IPS-20b (cell line): ENCODE results near the gene C3orf20.
A peak's percentile ranks its signal among the peaks of the same experiment; 100 is the strongest.

Source experiments
- H3K27ac ChIP-seq: one replicate; pipeline ENCODE4 v1.5.1; 2013; ENCODE audit warnings: low read length
- H3K27me3 ChIP-seq: 2 replicates; pipeline ENCODE4 v1.6.1; 2013; ENCODE audit warnings: mild to moderate bottlenecking, low read length, inconsistent platforms; ENCODE audit not compliant: insufficient read depth
- H3K36me3 ChIP-seq: 2 replicates; pipeline ENCODE4 v1.6.1; 2013; ENCODE audit warnings: low read depth, mild to moderate bottlenecking, inconsistent platforms, low read length, moderate library complexity; ENCODE audit not compliant: insufficient read depth
- H3K4me1 ChIP-seq: 2 replicates; pipeline ENCODE4 v1.6.1; 2013; ENCODE audit warnings: mild to moderate bottlenecking, control low read depth, inconsistent platforms, low read length, moderate library complexity; ENCODE audit not compliant: insufficient read depth
- H3K4me3 ChIP-seq: 2 replicates; pipeline ENCODE4 v1.5.1; 2013; ENCODE audit warnings: mild to moderate bottlenecking, low read length, inconsistent platforms
- H3K9ac ChIP-seq: 2 replicates; pipeline ENCODE4 v1.6.1; 2013; ENCODE audit warnings: low read depth, mild to moderate bottlenecking, inconsistent platforms, low read length, moderate library complexity
- H3K9me3 ChIP-seq: 2 replicates; pipeline ENCODE4 v1.6.1; 2013; ENCODE audit warnings: mild to moderate bottlenecking, low read depth, low read length, inconsistent platforms; ENCODE audit not compliant: insufficient read depth

Gene C3orf20

GRCh38 chr3:14784087-14784681 is 109.2 kb downstream of the C3orf20 start:
- H3K9ac ChIP-seq, result no peak overlapping the region
- H3K4me1 ChIP-seq, result peaks cover 7% of the 10 kb centered on the region; the same call in 1 of the 2 replicates
- H3K4me3 ChIP-seq, result no peak overlapping the region
- H3K9me3 ChIP-seq, result 0 out of 2 replicates have a peak, but pooled peaks cover under 1% of the 10 kb centered on the region
- H3K36me3 ChIP-seq, result no peaks in the 10 kb centered on the region
- no peak overlapping the region for H3K27ac ChIP-seq
- no peaks in the 10 kb centered on the region for H3K27me3 ChIP-seq

GRCh38 chr3:14785207-14786155 is 110.5 kb downstream of the C3orf20 start:
- Histone ChIP-seq H3K27me3 (no peaks in the 10 kb centered on the region), H3K4me1 (peaks cover 7% of the 10 kb centered on the region; the same call in 1 of the 2 replicates), H3K27ac (no peak overlapping the region)

GRCh38 chr3:14786369-14786768 is 111.4 kb downstream of the C3orf20 start:
- Histone ChIP-seq H3K27ac (no peak overlapping the region), H3K36me3 (no peaks in the 10 kb centered on the region), H3K4me3 (no peak overlapping the region), H3K9me3 (no peaks in the 10 kb centered on the region), H3K9ac (no peak overlapping the region), H3K4me1 (peaks cover 7% of the 10 kb centered on the region; the same call in 1 of the 2 replicates), H3K27me3 (no peaks in the 10 kb centered on the region)

More at GRCh38 chr3:14785207-14786155, 110.5 kb downstream of the C3orf20 start:
- no peaks in the 10 kb centered on the region for H3K9me3 ChIP-seq
- no peaks in the 10 kb centered on the region for H3K36me3 ChIP-seq
- no peak overlapping the region for H3K9ac ChIP-seq
- no peak overlapping the region for H3K4me3 ChIP-seq

- peaks cover 7% of the 10 kb centered on the region; the same call in 1 of the 2 replicates for H3K4me1 ChIP-seq
- no peaks in the 10 kb centered on the region for H3K9me3 ChIP-seq
- no peaks in the 10 kb centered on the region for H3K27me3 ChIP-seq
- H3K4me3 ChIP-seq, result no peak overlapping the region
- H3K9ac ChIP-seq, result no peak overlapping the region
- no peak overlapping the region for H3K27ac ChIP-seq
- no peaks in the 10 kb centered on the region for H3K36me3 ChIP-seq
Observed at GRCh38 chr3:14787630-14788029, 112.7 kb downstream of the C3orf20 start.

- no peaks in the 10 kb centered on the region for H3K27me3 ChIP-seq
- H3K4me3 ChIP-seq, result no peak overlapping the region
- no peak overlapping the region for H3K27ac ChIP-seq
- no peak overlapping the region for H3K9ac ChIP-seq
- H3K9me3 ChIP-seq, result no peaks in the 10 kb centered on the region
- H3K36me3 ChIP-seq, result no peaks in the 10 kb centered on the region
- peaks cover 2% of the 10 kb centered on the region; the same call in 1 of the 2 replicates for H3K4me1 ChIP-seq
Observed at GRCh38 chr3:14788644-14789043, 113.7 kb downstream of the C3orf20 start.

GRCh38 chr3:14789221-14789620 is 114.3 kb downstream of the C3orf20 start:
- Histone ChIP-seq H3K36me3 (no peaks in the 10 kb centered on the region), H3K4me1 (peaks cover 1% of the 10 kb centered on the region; the same call in 1 of the 2 replicates), H3K9me3 (no peaks in the 10 kb centered on the region), H3K27me3 (no peaks in the 10 kb centered on the region), H3K27ac (no peak overlapping the region), H3K9ac (no peak overlapping the region), H3K4me3 (no peak overlapping the region)

GRCh38 chr3:14789640-14790285 is 114.8 kb downstream of the C3orf20 start:
- Histone ChIP-seq H3K36me3 (no peaks in the 10 kb centered on the region), H3K27me3 (no peaks in the 10 kb centered on the region), H3K9me3 (no peaks in the 10 kb centered on the region), H3K4me3 (no peak overlapping the region), H3K9ac (no peak overlapping the region), H3K27ac (no peak overlapping the region), H3K4me1 (no peaks in the 10 kb centered on the region)

- H3K9ac ChIP-seq, result no peak overlapping the region
- H3K4me1 ChIP-seq, result no peaks in the 10 kb centered on the region; the same call in 1 of the 2 replicates
- H3K9me3 ChIP-seq, result no peaks in the 10 kb centered on the region
- H3K36me3 ChIP-seq, result no peaks in the 10 kb centered on the region
- peak overlapping the region; percentile 38; the same call in 1 of the 2 replicates for H3K4me3 ChIP-seq
- H3K27ac ChIP-seq, result no peak overlapping the region
- H3K27me3 ChIP-seq, result no peaks in the 10 kb centered on the region
Observed at GRCh38 chr3:14791343-14791945, 116.5 kb downstream of the C3orf20 start.

- Histone ChIP-seq H3K36me3 (no peaks in the 10 kb centered on the region), H3K27ac (no peak overlapping the region), H3K4me3 (no peak overlapping the region), H3K27me3 (no peaks in the 10 kb centered on the region), H3K9ac (no peak overlapping the region), H3K9me3 (no peaks in the 10 kb centered on the region), H3K4me1 (no peaks in the 10 kb centered on the region; the same call in 1 of the 2 replicates)
Observed at GRCh38 chr3:14792691-14793121, 117.8 kb downstream of the C3orf20 start.

- H3K27ac ChIP-seq, result no peak overlapping the region
- H3K9me3 ChIP-seq, result no peaks in the 10 kb centered on the region
- H3K9ac ChIP-seq, result no peak overlapping the region
- H3K27me3 ChIP-seq, result no peaks in the 10 kb centered on the region
- no peaks in the 10 kb centered on the region; the same call in 1 of the 2 replicates for H3K4me1 ChIP-seq
- no peaks in the 10 kb centered on the region for H3K36me3 ChIP-seq
- H3K4me3 ChIP-seq, result no peak overlapping the region
Observed at GRCh38 chr3:14793126-14793857, 118.4 kb downstream of the C3orf20 start.

GRCh38 chr3:14793858-14794234 is 118.9 kb downstream of the C3orf20 start:
- no peaks in the 10 kb centered on the region for H3K27me3 ChIP-seq
- no peaks in the 10 kb centered on the region for H3K36me3 ChIP-seq
- no peak overlapping the region for H3K9ac ChIP-seq
- H3K4me3 ChIP-seq, result no peak overlapping the region
- H3K27ac ChIP-seq, result no peak overlapping the region
- H3K9me3 ChIP-seq, result no peaks in the 10 kb centered on the region
- H3K4me1 ChIP-seq, result no peaks in the 10 kb centered on the region; the same call in 1 of the 2 replicates
